ENCODE data around the gene NHLRC4.

NHLRC4 gene

DNA sequence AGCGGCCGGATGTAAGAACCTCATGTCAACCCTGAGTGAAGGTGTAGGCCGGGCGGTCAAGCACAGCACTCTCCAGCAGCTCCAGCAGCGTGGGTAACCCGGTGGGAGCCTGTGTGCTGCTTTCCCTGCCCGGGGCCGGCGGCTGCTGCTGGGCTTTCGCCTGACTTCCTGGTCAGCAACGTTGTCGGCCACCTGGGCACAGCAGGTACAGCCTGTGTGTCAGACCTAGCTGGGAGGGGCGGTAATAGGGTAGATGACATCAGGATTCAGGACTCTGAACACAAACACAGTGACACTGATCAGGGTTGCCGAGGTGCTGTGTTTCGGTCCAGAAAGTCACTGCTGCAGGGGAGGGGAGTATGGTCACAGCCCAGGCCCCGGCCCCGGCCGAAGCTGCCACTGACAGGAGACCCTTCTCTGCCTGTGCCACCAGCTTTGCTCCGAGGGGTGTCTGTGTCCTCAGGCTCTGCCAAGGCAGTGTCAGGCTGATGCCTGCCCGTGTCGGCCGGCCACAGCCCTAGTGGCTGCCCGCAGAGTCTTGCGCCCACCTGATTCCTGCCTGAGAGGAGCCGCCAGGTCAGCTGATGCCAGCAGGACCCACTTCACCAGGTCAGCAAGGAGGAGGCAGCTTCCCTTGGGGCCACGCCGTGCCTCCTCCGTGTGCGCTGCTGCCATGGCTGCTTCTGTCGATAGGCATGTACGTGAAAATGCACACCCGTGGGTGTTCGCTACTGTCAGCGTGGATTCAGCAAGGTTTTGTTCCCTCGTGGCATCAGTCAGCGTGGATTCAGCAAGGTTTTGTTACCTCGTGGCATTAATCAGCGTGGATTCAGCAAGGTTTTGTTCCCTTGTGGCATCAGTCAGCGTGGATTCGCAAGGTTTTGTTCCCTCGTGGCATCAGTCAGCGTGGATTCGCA, 32.3 kb downstream of the NHLRC4 start:
- no peak for DNase-seq (ENCODE audit: low read depth)

DNA sequence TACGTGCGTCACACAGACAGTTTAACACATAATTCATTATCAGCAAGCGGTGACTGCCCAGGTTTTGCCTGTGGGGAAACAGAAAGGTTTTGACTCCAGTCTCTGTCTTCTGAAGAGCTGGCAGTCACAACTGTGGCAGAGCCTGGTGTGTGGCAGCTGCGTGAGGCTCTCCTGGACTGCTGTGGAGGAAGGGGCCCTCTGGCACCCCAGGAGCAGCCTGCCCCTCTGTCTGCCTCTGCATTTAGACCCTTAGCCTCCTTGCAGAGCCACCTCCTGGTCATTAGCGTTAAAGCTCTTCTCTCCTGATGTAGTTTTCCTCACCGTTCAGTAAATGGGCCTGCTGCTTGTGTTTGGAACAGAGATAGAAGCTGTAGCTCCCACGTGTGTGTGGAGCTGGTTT, 34.0 kb downstream of the NHLRC4 start:
- no peak for DNase-seq (ENCODE audit: low read depth)

DNA sequence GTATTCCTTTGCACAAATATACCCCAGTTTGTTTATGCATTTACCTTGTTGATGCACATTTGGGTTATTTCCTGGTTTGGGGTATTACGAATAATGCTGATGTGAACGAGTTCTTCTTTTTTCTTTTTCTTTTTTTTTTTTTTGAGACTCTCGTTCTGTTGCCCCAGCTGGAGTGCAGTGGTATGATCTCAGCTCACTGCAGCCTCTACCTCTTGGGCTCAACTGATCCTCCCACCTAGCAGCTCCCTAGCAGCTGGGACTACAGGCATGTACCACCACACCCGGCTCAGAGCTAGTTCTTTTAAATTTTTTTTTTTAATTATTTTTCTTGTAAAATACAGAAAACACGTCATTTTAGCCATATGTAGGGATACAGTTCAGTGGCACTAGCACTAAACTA, 37.1 kb downstream of the NHLRC4 start:
- DNase-seq (ENCODE audit: low read depth): no peak

DNA sequence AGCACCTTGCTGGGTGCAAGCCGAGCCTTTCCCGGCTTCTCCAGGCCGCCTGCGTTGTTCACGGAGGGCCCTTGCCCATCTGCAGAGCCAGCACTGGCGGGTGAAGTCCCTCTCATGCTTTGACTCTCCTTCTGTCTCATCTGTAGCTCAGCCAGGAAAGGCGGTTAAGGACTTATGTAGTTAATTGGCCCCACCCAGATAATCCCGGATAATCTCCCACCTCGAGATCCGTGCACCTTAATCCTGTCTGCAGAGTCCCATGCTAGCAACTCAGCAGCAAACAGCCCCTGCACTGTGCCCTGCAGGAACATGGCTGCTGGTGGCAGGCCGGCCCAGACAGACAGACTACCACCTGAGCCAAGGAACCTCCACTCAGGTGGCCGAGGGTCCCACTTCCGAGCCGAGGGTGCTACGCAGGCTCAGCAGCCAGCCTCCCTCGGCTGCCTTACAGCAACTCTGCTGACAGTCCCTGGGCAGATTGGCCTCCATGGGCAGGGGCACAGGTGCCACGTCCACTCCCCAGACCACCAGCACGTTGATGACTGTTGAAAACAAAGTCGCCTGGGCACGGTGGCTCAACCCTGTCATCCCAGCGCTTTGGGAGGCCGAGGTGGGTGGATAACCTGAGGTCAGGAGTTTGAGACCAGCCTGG, 40.0 kb downstream of the NHLRC4 start:
- DNase-seq (ENCODE audit: low read depth): no peak

DNA sequence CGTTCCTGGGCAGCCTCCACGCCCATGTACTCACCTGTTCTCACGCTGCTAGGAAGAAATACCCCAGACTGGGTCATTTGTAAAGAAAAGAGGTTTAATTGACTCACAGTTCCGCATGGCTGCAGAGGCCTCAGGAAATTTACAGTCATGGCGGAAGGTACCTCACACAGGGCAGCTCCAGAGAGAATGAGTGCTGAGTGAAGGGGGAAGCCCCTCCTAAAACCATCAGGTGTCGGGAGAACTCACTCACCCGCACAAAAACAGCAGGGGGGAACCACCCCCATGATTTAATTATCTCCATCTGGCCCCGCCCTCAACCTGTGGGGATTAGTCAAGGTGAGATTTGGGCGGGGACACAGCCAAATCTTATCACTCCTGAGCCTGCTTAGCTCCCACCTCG, 41.2 kb downstream of the NHLRC4 start:
- no peak for DNase-seq (ENCODE audit: low read depth)

DNA sequence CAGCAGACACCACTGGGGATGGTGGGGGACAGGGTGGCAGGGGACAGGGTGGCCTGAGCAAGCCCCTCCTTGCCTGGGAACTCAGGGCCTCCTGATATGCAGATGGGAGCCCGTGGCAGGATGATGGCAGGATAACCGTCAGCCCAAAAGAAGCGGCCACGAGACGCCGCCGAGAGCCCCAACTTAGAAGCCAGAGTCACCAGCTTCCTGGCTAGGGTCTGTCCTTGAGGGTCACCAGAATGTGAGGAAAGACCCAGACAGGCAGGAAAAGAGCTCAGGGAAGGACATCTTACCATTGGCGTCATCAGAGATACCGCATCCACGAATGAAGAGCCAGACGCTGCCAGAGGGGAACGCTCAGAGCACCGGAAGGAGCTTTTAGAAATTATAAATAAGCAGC, 42.5 kb downstream of the NHLRC4 start:
- DNase-seq (ENCODE audit: low read depth): no peak

DNA sequence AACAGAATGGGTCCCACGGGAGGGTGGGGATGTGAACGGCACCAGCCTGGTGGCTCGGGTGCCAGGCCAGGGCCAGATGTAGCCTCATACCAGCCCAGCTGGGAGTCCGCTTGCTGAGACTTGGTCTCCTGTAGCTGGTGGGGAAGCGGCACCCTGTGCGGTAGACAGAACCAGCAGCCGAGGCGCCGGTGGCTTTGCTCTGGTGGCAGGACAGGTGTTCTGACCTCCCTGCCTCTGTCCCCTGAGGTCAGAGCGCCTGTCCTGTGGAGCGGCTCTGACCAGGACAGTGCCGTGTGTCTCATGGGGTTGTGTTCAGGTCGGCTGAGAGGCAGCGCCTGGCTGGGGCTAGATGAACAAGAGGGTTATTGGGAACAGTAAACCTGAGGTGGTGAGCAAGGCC, 43.2 kb downstream of the NHLRC4 start:
- DNase-seq (ENCODE audit: low read depth): no peak

DNA sequence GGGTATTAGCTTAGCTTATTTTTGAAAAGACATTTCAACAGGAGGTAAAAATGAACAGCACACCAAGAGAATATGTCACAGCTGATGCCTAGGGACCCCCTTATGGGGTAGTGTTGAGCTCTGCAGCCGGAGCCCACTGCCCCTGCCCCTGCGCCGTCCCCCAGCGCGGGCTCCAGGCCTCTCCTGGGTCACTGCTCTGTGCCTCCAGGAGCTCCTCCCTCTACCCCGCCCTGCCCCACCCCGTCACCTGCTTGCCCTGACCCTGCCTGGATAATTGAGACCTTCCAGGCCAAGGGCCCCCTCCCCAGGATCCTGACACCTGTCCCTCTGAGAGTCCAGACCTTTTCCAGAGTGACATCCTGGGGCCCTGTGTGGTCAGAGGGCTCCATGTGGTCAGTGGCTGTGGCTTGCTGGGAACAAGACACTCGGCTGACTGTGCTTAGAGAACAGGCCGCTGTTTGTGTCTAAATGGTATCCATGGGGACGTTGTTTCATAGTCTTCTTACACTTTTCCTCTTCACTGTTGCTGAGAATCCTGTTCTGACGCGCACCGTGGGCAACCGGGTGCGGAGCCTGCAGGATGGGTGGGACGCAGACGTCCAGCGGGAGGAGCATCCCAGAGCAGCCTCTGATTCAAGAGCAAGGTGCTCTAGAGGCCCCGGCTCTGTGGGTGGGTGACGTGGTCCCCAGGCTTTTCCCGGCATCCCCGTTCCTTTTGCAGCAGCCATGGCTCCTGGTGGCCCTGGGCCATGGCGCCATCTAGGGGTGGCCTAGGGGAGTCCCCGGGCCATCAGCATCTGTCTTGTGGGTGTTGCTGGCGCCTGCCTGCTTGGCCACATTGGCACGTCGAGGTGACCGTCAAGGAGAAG, 43.9 kb downstream of the NHLRC4 start:
- DNase-seq (ENCODE audit: low read depth): no peak

DNA sequence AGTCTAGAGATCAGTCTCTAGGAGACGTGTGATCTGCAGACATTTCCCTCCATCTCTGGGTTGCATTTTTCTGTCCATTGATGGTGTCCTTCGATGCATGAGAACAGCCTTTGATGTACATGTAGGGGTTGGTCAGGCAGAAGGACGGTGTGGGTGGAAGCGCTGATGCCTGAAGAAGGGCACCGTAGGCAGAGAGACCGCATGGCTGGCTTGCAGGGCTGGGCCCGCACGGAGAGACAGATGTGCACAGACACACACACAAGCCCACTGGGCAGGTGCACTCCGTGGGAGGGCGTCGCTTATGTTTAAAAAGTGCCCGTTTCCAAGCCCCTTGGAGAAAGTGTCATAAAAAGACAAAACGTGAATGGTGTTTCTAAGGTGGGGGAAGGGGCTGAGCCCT, 48.3 kb downstream of the NHLRC4 start:
- DNase-seq (ENCODE audit: low read depth): no peak

DNA sequence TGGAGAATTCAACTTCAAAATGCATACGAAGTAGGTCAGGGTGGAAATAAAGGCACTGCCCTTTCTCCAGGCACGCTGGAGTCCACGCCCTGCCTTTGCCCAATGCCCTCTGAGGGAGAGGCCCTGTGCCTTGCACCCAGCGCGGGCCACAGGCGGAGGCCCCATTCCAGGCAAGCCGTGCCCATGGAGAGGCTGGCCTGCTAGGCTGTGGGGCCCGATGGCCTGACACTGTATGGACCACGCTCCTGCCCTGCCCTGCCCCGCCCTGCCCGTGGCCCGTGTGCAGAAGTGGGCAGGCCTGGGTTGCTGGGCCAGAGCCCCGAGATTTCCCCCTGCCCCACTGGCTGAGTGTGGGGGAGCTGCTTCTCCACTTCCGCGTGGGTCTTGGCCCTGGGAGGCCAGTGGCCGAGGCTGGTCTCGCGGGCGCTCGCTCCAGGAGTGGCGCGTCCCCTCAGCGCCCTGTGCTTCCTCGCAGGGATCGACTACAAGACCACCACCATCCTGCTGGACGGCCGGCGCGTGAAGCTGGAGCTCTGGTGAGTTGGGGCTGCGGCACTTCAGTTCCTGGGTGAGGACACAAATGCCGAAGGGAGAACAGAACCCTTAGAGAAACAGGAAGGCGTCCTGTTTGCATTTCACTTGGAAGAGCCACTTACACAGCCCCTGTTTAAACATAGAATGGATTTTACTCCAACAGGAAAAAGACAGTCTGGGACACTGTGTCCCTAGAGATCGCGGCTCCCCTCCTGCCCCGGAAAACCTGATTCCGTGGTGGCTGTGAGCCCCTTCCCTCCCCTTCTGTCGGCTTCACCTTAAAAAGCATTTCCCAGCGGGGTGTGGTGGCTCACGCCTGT, 50.2 kb downstream of the NHLRC4 start:
- DNase-seq (ENCODE audit: low read depth): no peak

DNA sequence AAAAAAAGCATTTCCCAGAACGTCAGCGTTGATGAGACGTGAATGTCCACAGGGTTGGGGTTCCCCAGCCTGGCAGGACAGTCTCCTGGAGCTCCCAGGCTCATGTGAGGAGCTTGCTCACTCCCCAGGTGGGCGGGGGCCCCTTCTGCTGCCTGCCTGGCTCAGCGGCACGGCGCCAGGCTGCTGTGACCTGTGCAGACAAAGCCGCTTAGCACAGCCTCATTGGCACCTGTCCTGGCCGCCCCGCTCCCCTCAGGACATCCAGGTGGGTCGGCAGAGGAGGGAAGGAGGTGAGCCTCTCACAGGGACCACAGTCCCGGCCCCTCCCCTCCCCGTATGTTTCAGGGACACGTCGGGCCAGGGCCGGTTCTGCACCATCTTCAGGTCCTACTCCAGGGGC, 51.0 kb downstream of the NHLRC4 start:
- no peak for DNase-seq (ENCODE audit: low read depth)

Data from HS-5 (cell line).